ENCODE results near the gene NEK2.

GRCh38 chr1:211646566-211646965, 28.9 kb downstream of the NEK2 start:
- TF ChIP-seq CTCF (IDR thresholded peaks at IDR 0.05) (no peak), POLR2A (IDR thresholded peaks at IDR 0.05) (no peak)

All from uterus (tissue), 2 donors.